GM10266 (cell line): ENCODE measurements around the gene LRRC32.

ENCODE experiments used
- DNase-seq: peaks from one replicate; pipeline ENCODE4 v3.0.0; 2012; ENCODE audit errors: extremely low spot score
- TF ChIP-seq, protein P1 (sequence below): IDR thresholded peaks from 2 replicates; pipeline ENCODE4 v1.5.1; 2012; ENCODE audit warnings: mild to moderate bottlenecking, low read depth; ENCODE audit not compliant: control insufficient read depth, insufficient read depth; ENCODE audit errors: missing control alignments

Gene LRRC32

DNA sequence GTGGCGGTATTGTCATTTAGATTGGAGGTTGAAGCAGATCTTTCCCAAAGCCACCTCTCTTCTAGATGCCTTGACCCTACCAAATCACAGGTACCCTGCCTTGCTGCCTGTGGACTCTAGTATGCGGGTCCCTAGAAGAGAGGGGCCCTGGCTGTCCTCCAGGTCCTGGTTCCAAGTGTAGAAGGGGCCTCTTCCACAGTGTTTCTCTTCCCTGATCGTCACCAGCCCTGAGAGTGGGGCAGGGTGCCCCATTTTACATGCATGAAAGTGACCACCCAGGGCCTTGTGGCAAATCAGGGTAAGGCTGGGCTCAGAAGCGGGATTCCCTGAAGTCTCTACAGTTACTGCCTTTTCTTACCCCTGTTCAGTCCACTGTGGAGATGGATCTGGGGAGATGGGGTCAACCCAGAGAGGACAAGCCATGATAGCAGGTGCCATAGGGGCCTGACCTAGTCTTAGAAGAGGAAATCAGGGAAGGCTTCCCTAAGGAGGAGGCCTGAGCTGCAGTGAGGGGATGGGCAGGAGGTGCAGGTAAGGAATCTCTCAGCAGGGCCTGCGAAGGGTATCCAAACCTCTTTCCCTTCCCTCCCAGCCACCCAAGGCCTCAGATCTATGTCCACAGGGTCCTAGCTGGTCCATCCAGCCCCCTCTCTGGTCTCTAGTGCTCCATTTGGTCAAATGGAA is 1.2 kb upstream of the LRRC32 start:
- TF ChIP-seq, protein P1, sequence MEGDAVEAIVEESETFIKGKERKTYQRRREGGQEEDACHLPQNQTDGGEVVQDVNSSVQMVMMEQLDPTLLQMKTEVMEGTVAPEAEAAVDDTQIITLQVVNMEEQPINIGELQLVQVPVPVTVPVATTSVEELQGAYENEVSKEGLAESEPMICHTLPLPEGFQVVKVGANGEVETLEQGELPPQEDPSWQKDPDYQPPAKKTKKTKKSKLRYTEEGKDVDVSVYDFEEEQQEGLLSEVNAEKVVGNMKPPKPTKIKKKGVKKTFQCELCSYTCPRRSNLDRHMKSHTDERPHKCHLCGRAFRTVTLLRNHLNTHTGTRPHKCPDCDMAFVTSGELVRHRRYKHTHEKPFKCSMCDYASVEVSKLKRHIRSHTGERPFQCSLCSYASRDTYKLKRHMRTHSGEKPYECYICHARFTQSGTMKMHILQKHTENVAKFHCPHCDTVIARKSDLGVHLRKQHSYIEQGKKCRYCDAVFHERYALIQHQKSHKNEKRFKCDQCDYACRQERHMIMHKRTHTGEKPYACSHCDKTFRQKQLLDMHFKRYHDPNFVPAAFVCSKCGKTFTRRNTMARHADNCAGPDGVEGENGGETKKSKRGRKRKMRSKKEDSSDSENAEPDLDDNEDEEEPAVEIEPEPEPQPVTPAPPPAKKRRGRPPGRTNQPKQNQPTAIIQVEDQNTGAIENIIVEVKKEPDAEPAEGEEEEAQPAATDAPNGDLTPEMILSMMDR = no peak
- no peak for DNase-seq

DNA sequence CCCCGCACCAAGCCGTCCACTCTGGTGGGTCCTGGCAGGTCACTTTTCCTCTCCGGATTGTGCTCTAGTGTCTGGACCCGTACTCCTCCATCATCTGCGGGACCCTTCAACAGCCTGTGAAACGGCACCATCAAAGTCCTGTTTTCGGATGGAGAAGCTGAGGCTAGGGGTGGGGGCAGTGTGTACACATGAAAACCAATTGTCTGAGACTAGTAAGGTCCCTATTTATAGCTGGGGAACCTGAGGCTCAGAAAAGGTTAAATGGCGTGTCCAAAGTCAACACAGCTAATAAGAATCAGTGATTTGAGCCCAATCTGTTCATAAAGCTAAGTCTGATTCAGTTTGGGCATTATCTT is 668 bp upstream of the LRRC32 start:
- peak; percentile 49 for DNase-seq
- TF ChIP-seq, protein P1 = no peak

- DNase-seq = no peak
- TF ChIP-seq, protein P1 = no peak
These were observed 554 bp downstream of the LRRC32 start for GRCh38 chr11:76669901-76670484.

DNA sequence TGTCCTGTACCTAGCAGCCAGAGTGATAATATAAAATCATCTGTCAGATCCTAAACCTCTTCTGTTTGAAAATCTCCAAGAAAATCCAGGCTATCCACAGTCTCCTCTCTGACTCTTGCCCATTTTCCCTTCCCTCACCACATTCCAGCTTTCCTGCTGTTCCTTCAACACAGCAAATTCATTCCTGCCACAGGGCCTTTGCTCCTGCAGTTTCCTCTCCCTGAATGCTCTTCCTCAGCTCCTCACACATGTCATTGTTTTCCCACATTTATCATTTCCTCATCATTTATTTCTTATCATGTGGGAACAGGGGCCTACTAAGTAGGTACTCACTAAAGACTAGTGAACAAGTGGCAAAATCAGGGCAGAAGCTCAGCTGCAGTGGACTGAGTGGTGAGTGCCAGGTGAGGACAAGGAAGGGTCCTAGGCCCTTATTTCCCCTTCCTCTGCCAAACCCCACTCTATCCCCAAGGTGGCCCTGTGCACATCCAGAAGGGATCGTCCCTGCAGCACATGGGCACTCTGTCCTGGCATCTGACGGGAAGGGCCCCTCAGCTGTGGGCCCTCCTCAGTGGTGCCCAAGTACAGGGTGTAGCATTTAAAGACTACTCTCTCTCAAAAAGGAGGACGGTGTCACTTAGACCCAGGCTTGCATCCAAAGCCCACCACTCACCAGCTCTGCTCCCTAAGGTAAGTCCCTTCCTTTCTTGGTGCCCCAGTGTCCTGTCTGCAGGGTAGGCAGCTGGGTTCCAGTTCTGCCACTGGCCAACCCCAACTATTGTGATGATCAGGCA is 2.0 kb downstream of the LRRC32 start:
- TF ChIP-seq, protein P1 = no peak
- no peak for DNase-seq

DNA sequence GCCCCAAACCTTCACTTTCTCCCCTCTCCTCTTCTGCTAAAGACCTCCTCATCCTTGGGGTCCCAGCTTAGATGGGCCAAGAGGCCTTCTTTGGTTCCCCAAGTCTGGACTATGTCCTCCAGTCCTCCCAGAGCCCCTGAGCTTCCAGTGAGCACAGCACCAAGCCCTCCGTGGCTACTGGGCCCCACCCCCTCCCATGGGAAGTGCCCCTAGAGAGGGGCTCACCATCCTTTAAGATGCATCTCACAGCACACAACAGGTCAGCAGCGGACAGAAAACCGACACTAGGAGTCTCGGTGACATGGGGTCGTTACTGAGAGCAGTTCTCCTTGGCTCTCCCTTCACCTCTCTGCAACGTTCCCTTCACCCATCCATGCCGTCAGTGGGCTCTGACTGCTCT is 2.7 kb downstream of the LRRC32 start:
- TF ChIP-seq, protein P1 = no peak
- no peak for DNase-seq

DNA sequence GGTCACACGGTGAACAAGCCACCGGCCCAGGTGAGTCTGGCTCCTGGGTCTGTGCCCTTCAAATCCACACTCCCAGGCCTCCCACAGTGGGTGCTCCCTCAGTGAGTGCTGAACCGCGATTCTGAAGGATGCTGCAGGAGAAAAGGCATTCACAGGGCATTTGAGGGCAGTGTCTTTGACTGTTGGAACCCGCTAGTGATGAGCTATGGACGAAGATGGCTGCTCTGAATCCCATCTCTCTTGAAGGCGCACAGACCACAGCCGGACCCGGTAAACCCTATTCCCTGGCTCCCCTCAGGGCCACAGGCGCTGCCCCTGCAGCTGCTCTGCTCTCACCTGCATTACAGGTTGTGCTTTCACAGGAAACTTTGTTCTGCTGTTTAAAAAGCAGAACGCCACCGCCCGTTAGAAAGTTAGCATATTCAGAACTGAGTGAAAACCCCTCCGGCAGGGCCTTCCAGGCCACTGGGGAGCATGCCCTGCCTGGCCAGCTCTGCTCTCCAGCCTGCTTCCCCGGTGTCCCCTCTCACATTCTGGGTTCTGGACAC is 3.2 kb downstream of the LRRC32 start:
- DNase-seq = no peak
- TF ChIP-seq, protein P1 = no peak
